Naive thymus-derived CD8-positive, alpha-beta T cell (primary cell): ENCODE data around the gene LAMTOR2. TPM values are rescaled to one million over a fixed set of nuclear protein-coding genes. Genes with fewer than 3 reads are reported as not detected.

Experiments
- ATAC-seq, 2 donors: fragments of 150-1000 bp; cut with Tn5 transposase in 1 of 2; sonication (Bioruptor Pico), chemical (Tn5 transposase) in 1 of 2; 1 replicate in 1 of 2; 2 replicates in 1 of 2; pipeline ENCODE4 v1.10.0; 2021; ENCODE audit warnings: mild to moderate bottlenecking in 2 of 2, moderate library complexity in 2 of 2
- POLR2A ChIA-PET: fragments of 350-600 bp; sonication (Branson Sonifier 250); formaldehyde crosslinking; loops from one replicate; lab custom pipeline; 2021; ENCODE audit warnings: antibody characterized with exemption; lab: Charles Lee
- DNase-seq, 10 donors: peaks; one replicate each; pipeline versions ENCODE4 v3.0.0 to v3.0.0-alpha.2; 2020 to 2022
- H3K27ac Mint-ChIP-seq, 10 donors: one replicate each; pipeline ENCODE4 v1.8.0; 2020 to 2022; ENCODE audit warnings: mild to moderate bottlenecking in 10 of 10, mixed read lengths in 10 of 10, moderate library complexity in 4 of 10, inconsistent platforms in 1 of 10
- H3K27me3 Mint-ChIP-seq, 5 donors: one replicate each; pipeline ENCODE4 v1.8.0; 2021 to 2022; ENCODE audit warnings: mixed read lengths in 5 of 5
- H3K36me3 Mint-ChIP-seq, 3 donors: one replicate each; pipeline ENCODE4 v1.8.0; 2020 to 2022; ENCODE audit warnings: mixed read lengths in 3 of 3, mild to moderate bottlenecking in 2 of 3, inconsistent platforms in 1 of 3
- H3K4me1 Mint-ChIP-seq, 4 donors: one replicate each; pipeline ENCODE4 v1.8.0; 2021 to 2022; ENCODE audit warnings: mixed read lengths in 4 of 4
- H3K4me3 Mint-ChIP-seq, 10 donors: one replicate each; pipeline ENCODE4 v1.8.0; 2020 to 2022; ENCODE audit warnings: mild to moderate bottlenecking in 10 of 10, mixed read lengths in 10 of 10, moderate library complexity in 6 of 10, inconsistent platforms in 1 of 10
- H3K9me3 Mint-ChIP-seq, 9 donors: one replicate each; pipeline ENCODE4 v1.8.0; 2020 to 2022; ENCODE audit warnings: mixed read lengths in 9 of 9, mild to moderate bottlenecking in 3 of 9, inconsistent platforms in 1 of 9, moderate library complexity in 1 of 9
- polyA plus RNA-seq, 3 donors: library from polyadenylated mRNA; unstranded; fragments of 300-500 nt; fragmentation: Illumina TruSeq; gene quantifications; one replicate each; pipeline ENCODE4 v1.2.3, GENCODE V29; 2021
- total RNA-seq, 8 experiments: library from RNA in 2 of 8; stranded (reverse) in 2 of 8; gene quantifications; one replicate each; pipeline ENCODE4 v1.2.3 and lab custom pipeline; 2021 to 2026

LAMTOR2 gene
- total and polyA plus RNA-seq, 5 experiments from 2014 or later = 22.6 to 102 (median 89.1) TPM

- Mint-ChIP-seq H3K27me3 (peaks cover 0 to 6% (median 4%) of the 10 kb centered on the region in 5 donors), H3K36me3 (no peaks in the 10 kb centered on the region), H3K27ac (peak overlapping the region; percentile 86 to 100 (median 96)), H3K4me3 (peak overlapping the region in 5 of 10 donors; percentile 47 to 85 (median 69)), H3K9me3 (no peaks in the 10 kb centered on the region), H3K4me1 (peaks cover 20 to 66% (median 41%) of the 10 kb centered on the region in 4 donors)
- POLR2A ChIA-PET = interaction anchor here (0.5 to 0.6 kb wide), 2 partner anchors 23 to 42 kb away, joined by 3 to 4 read pairs; no protein-coding TSS in a partner anchor
- DNase-seq = peak in 7 of 10 donors; percentile 28 to 72 (median 44)
- ATAC-seq = peak; percentile 23 to 26
Observed at GRCh38 chr1:156104065-156104810, 49.7 kb downstream of the LAMTOR2 start.

GRCh38 chr1:156104861-156105832 lies 50.6 kb downstream of the LAMTOR2 start:
- DNase-seq (no peak), ATAC-seq (no peak)
- Mint-ChIP-seq H3K36me3 (no peaks in the 10 kb centered on the region), H3K27ac (peak overlapping the region; percentile 86 to 100 (median 98)), H3K27me3 (peaks cover 0 to 6% (median 4%) of the 10 kb centered on the region in 5 donors), H3K4me1 (peaks cover 20 to 67% (median 39%) of the 10 kb centered on the region in 4 donors), H3K9me3 (no peaks in the 10 kb centered on the region), H3K4me3 (peak overlapping the region; percentile 76 to 88 (median 82))
- POLR2A ChIA-PET = interaction anchor here (0.6 to 1.4 kb wide), 2 partner anchors 22 to 23 kb away, joined by 3 to 5 read pairs; no protein-coding TSS in a partner anchor

- peaks cover 18 to 60% (median 32%) of the 10 kb centered on the region in 4 donors for H3K4me1 Mint-ChIP-seq
- peaks cover 0 to 7% (median 3%) of the 10 kb centered on the region in 5 donors for H3K27me3 Mint-ChIP-seq
- peak; percentile 8 to 31 for ATAC-seq
Observed at GRCh38 chr1:156106624-156107488, 52.3 kb downstream of the LAMTOR2 start.

GRCh38 chr1:156108057-156108456 lies 53.5 kb downstream of the LAMTOR2 start:
- ATAC-seq (no peak), DNase-seq (no peak)
- peaks cover 0 to 10% (median 4%) of the 10 kb centered on the region in 5 donors for H3K27me3 Mint-ChIP-seq
- H3K4me3 Mint-ChIP-seq = no peak overlapping the region
- H3K27ac Mint-ChIP-seq = peak overlapping the region; percentile 31 to 100 (median 98)
- POLR2A ChIA-PET = interaction anchor here (2.0 to 2.4 kb wide), 2 partner anchors 8 to 16 kb away, joined by 5 to 6 read pairs; no protein-coding TSS in a partner anchor
- peaks cover 16 to 54% (median 30%) of the 10 kb centered on the region in 4 donors for H3K4me1 Mint-ChIP-seq
- no peaks in the 10 kb centered on the region for H3K9me3 Mint-ChIP-seq
- no peaks in the 10 kb centered on the region for H3K36me3 Mint-ChIP-seq

More at GRCh38 chr1:156106624-156107488, 52.3 kb downstream of the LAMTOR2 start:
- H3K9me3 Mint-ChIP-seq = no peaks in the 10 kb centered on the region
- POLR2A ChIA-PET = interaction anchor here (1.4 to 2.4 kb wide), 4 partner anchors 9 to 21 kb away, joined by 5 to 8 read pairs (median 6); no protein-coding TSS in a partner anchor
- no peak for DNase-seq
- peak overlapping the region; percentile 29 to 88 (median 80) for H3K4me3 Mint-ChIP-seq
- H3K36me3 Mint-ChIP-seq = no peaks in the 10 kb centered on the region
- peak overlapping the region; percentile 86 to 100 (median 98) for H3K27ac Mint-ChIP-seq

Other genes starting within 250 kb of the LAMTOR2 start
- gene GON4L, start 197.6 kb upstream of the LAMTOR2 start, total RNA-seq = 100 to 1,000 TPM; 120 to 131 TPM
- gene GON4L, start 197.6 kb upstream of the LAMTOR2 start, polyA plus RNA-seq = 10 to 100 TPM; 20.1 to 38.9 (median 21.3) TPM
- 1 to 10 TPM; 4.0 to 4.1 TPM for gene SYT11, start 195.2 kb upstream of the LAMTOR2 start, total RNA-seq
- 10 to 100 TPM in 1 of 3 donors, 1 to 10 TPM in 2; 3.1 to 10.4 (median 6.9) TPM for gene SYT11, start 195.2 kb upstream of the LAMTOR2 start, polyA plus RNA-seq
- gene RIT1, start 143.4 kb upstream of the LAMTOR2 start, total RNA-seq = 10 to 100 TPM; 39.2 to 42.5 TPM
- 10 to 100 TPM; 16.4 to 18.0 (median 17.0) TPM for gene RIT1, start 143.4 kb upstream of the LAMTOR2 start, polyA plus RNA-seq
- 100 to 1,000 TPM; 109 to 110 TPM for gene KHDC4, start 120.4 kb upstream of the LAMTOR2 start, total RNA-seq
- gene KHDC4, start 120.4 kb upstream of the LAMTOR2 start, polyA plus RNA-seq = 1 to 10 TPM; 5.0 to 7.2 (median 6.5) TPM
- not detected for gene RXFP4, start 113.1 kb upstream of the LAMTOR2 start, total RNA-seq
- gene RXFP4, start 113.1 kb upstream of the LAMTOR2 start, polyA plus RNA-seq = under 1 TPM in 1 of 3 donors, not detected in 2; 0.46 TPM
- 100 to 1,000 TPM; 204 to 210 TPM for gene ARHGEF2, start 76.2 kb upstream of the LAMTOR2 start, total RNA-seq
- gene ARHGEF2, start 76.2 kb upstream of the LAMTOR2 start, polyA plus RNA-seq = 10 to 100 TPM; 13.8 to 22.0 (median 15.8) TPM
- gene SSR2, start 33.8 kb upstream of the LAMTOR2 start, total RNA-seq = 100 to 1,000 TPM; 199 to 218 TPM
- 100 to 1,000 TPM; 345 to 396 (median 347) TPM for gene SSR2, start 33.8 kb upstream of the LAMTOR2 start, polyA plus RNA-seq
- gene UBQLN4, start 984 bp upstream of the LAMTOR2 start, total RNA-seq = 10 to 100 TPM; 31.6 to 34.8 TPM
- 1 to 10 TPM; 6.9 to 9.7 (median 7.6) TPM for gene UBQLN4, start 984 bp upstream of the LAMTOR2 start, polyA plus RNA-seq
- gene RAB25, start 6.4 kb downstream of the LAMTOR2 start, total RNA-seq = 1 to 10 TPM; 1.1 to 1.3 TPM
- 1 to 10 TPM in 1 of 3 donors, under 1 TPM in 2; 0.81 to 2.0 (median 0.96) TPM for gene RAB25, start 6.4 kb downstream of the LAMTOR2 start, polyA plus RNA-seq
- under 1 TPM in 1 of 2 experiments, not detected in 1; 0.38 TPM for gene MEX3A, start 27.7 kb downstream of the LAMTOR2 start, total RNA-seq
- gene MEX3A, start 27.7 kb downstream of the LAMTOR2 start, polyA plus RNA-seq = not detected
- gene LMNA, start 59.9 kb downstream of the LAMTOR2 start, total RNA-seq = 1 to 10 TPM; 2.0 to 2.7 TPM
- 1 to 10 TPM in 1 of 3 donors, under 1 TPM in 2; 0.62 to 4.0 (median 0.75) TPM for gene LMNA, start 59.9 kb downstream of the LAMTOR2 start, polyA plus RNA-seq
- 1 to 10 TPM; 1.2 TPM for gene SEMA4A, start 98.8 kb downstream of the LAMTOR2 start, total RNA-seq
- 1 to 10 TPM in 1 of 3 donors, under 1 TPM in 2; 0.16 to 1.4 (median 0.22) TPM for gene SEMA4A, start 98.8 kb downstream of the LAMTOR2 start, polyA plus RNA-seq
- gene SLC25A44, start 139.3 kb downstream of the LAMTOR2 start, total RNA-seq = 10 to 100 TPM; 16.8 to 21.4 TPM
- gene SLC25A44, start 139.3 kb downstream of the LAMTOR2 start, polyA plus RNA-seq = 10 to 100 TPM in 1 of 3 donors, 1 to 10 TPM in 2; 6.0 to 16.4 (median 9.7) TPM
- gene PMF1, start 158.2 kb downstream of the LAMTOR2 start, total RNA-seq = 10 to 100 TPM; 49.1 to 54.8 TPM
- gene PMF1, start 158.2 kb downstream of the LAMTOR2 start, polyA plus RNA-seq = 10 to 100 TPM; 70.8 to 79.9 (median 76.5) TPM
- 1 to 10 TPM; 6.5 to 7.8 TPM for gene BGLAP, start 187.4 kb downstream of the LAMTOR2 start, total RNA-seq
- under 1 TPM in 1 of 3 donors, not detected in 2; 0.26 TPM for gene BGLAP, start 187.4 kb downstream of the LAMTOR2 start, polyA plus RNA-seq
- 1 to 10 TPM; 2.8 to 3.0 TPM for gene PAQR6, start 193.3 kb downstream of the LAMTOR2 start, total RNA-seq
- gene PAQR6, start 193.3 kb downstream of the LAMTOR2 start, polyA plus RNA-seq = under 1 TPM; 0.15 to 0.21 (median 0.21) TPM
- gene SMG5, start 228.0 kb downstream of the LAMTOR2 start, total RNA-seq = 10 to 100 TPM; 66.7 to 68.9 TPM
- 10 to 100 TPM in 2 of 3 donors, 1 to 10 TPM in 1; 9.5 to 28.4 (median 11.1) TPM for gene SMG5, start 228.0 kb downstream of the LAMTOR2 start, polyA plus RNA-seq
- gene TMEM79, start 229.5 kb downstream of the LAMTOR2 start, total RNA-seq = 10 to 100 TPM; 15.0 to 15.6 TPM
- 1 to 10 TPM; 2.5 to 9.6 (median 4.8) TPM for gene TMEM79, start 229.5 kb downstream of the LAMTOR2 start, polyA plus RNA-seq
- 10 to 100 TPM; 22.1 to 23.3 TPM for gene GLMP, start 240.9 kb downstream of the LAMTOR2 start, total RNA-seq
- gene GLMP, start 240.9 kb downstream of the LAMTOR2 start, polyA plus RNA-seq = 10 to 100 TPM; 12.1 to 22.2 (median 17.3) TPM
- under 1 TPM in 1 of 2 experiments, not detected in 1; 0.78 TPM for gene VHLL, start 244.5 kb downstream of the LAMTOR2 start, total RNA-seq
- not detected for gene VHLL, start 244.5 kb downstream of the LAMTOR2 start, polyA plus RNA-seq